Daoy (cell line): ENCODE data around the gene MORC4. TPM values are rescaled to one million over a fixed set of nuclear protein-coding genes. Genes with fewer than 3 reads are reported as not detected.
"Not testable (repeated sequence)": the region's sequence is repeated elsewhere in the genome, so short reads cannot be mapped to it uniquely, and the experiment has no call there.

Source experiments
- DNase-seq: peaks from one replicate; pipeline ENCODE4 v3.0.0-alpha.2; 2015; ENCODE audit warnings: low read depth
- total RNA-seq: library from RNA; depleted of rRNA; stranded (reverse); fragments of >200 nt; shearing (Covaris generic); gene quantifications from 2 replicates; pipeline ENCODE4 v1.2.3, GENCODE V29; 2014; rRNA removed

MORC4 gene
- total RNA-seq: 9.9 and 15.5 TPM in 2 replicates

GRCh38 chrX:107000013-107000515, at the start of gene MORC4:
TSS of gene MORC4 (minus strand) at chrX:107000212. CDS start at chrX:106999969, 243 bp downstream.
- DNase-seq: peak; percentile 83

GRCh38 chrX:107047622-107048021, 47.6 kb upstream of the MORC4 start:
- no peak for DNase-seq

- DNase-seq: no peak
Observed at GRCh38 chrX:107029752-107030151, 29.7 kb upstream of the MORC4 start.

- peak; percentile 6 for DNase-seq
Observed at GRCh38 chrX:107025545-107025944, 25.5 kb upstream of the MORC4 start.

GRCh38 chrX:107014936-107015335, 14.9 kb upstream of the MORC4 start:
- no peak for DNase-seq

GRCh38 chrX:107008034-107008433, 8.0 kb upstream of the MORC4 start:
- DNase-seq: no peak

GRCh38 chrX:106999002-106999975, 723 bp downstream of the MORC4 start:
- peak; percentile 51 for DNase-seq

- DNase-seq: no peak
Observed at GRCh38 chrX:106997611-106998010, 2.4 kb downstream of the MORC4 start.

- no peak for DNase-seq
Observed at GRCh38 chrX:106995678-106996077, 4.3 kb downstream of the MORC4 start.

- no peak for DNase-seq
Observed at GRCh38 chrX:106987488-106987887, 12.5 kb downstream of the MORC4 start.

- DNase-seq: no peak
Observed at GRCh38 chrX:106980952-106981626, 18.9 kb downstream of the MORC4 start.

GRCh38 chrX:106976416-106976815, 23.6 kb downstream of the MORC4 start:
- DNase-seq: no peak

- no peak for DNase-seq
Observed at GRCh38 chrX:106973433-106974149, 26.4 kb downstream of the MORC4 start.

GRCh38 chrX:106972896-106973295, 27.1 kb downstream of the MORC4 start:
- no peak for DNase-seq

- not testable (repeated sequence) for DNase-seq
Observed at GRCh38 chrX:106966547-106966946, 33.5 kb downstream of the MORC4 start.

- DNase-seq: no peak
Observed at GRCh38 chrX:106964290-106964689, 35.7 kb downstream of the MORC4 start.

- DNase-seq: no peak
Observed at GRCh38 chrX:106963111-106963510, 36.9 kb downstream of the MORC4 start.

- no peak for DNase-seq
Observed at GRCh38 chrX:106959901-106960300, 40.1 kb downstream of the MORC4 start.

GRCh38 chrX:106957856-106958255, 42.2 kb downstream of the MORC4 start:
- no peak for DNase-seq

- DNase-seq: no peak
Observed at GRCh38 chrX:106955004-106955772, 44.8 kb downstream of the MORC4 start.

GRCh38 chrX:106954041-106954440, 46.0 kb downstream of the MORC4 start:
- DNase-seq: no peak
